HG03521 (cell line): Measurements from ENCODE around the gene RBMS2.
"Not testable (repeated sequence)": the region's sequence is repeated elsewhere in the genome, so short reads cannot be mapped to it uniquely, and the experiment has no call there.

Source experiments
- ATAC-seq: cut with Tn5 transposase; IDR thresholded peaks from one replicate; pipeline ENCODE4 v1.9.1; 2021; ENCODE audit warnings: mild to moderate bottlenecking, moderate library complexity; ENCODE audit not compliant: unreplicated experiment

Gene RBMS2, protein sequence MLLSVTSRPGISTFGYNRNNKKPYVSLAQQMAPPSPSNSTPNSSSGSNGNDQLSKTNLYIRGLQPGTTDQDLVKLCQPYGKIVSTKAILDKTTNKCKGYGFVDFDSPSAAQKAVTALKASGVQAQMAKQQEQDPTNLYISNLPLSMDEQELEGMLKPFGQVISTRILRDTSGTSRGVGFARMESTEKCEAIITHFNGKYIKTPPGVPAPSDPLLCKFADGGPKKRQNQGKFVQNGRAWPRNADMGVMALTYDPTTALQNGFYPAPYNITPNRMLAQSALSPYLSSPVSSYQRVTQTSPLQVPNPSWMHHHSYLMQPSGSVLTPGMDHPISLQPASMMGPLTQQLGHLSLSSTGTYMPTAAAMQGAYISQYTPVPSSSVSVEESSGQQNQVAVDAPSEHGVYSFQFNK

DNA sequence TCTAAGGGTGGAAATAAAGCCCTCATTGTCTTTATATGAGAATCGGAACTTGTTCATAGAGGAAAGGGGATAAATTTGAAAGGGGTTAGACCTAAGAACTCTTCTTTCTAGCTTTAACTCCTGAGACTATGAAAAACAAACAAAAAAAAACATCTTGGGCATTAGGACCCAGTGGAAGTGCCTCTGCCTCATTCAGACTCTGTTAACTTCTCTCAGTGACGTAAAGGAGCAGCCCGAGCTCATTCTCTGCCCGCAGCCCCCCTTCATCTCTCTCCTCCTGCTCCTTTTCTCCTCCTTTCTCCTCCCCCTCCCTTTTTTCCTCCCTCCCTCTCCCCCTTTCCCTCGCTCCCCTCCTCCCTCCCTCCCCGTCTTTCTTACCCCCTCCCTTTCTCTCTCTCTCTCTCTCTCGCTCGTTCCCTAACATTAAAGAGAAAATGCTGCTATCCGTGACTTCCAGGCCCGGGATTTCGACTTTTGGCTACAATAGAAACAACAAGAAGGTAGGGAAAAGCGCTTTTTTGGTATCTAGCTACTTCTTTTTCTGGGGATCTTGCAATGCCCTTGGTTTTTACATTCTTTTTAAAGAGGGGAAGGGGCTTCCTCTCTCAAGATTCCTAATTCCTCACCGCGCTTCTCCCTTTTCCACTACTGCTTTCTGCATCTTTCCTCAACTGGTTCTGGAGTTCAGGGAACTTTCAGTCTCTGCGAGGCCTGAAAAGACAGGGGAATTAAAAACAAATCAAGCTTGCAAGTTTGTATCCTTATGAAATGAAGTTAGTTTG, at the start of gene RBMS2:
TSS of gene RBMS2 (plus strand) at position 231 of the 782 bp plus-strand sequence. CDS start at position 435, 204 bp downstream.
- ATAC-seq, result no peak

GRCh38 chr12:56474389-56474788, 47.2 kb upstream of the RBMS2 start:
- ATAC-seq, result no peak

- no peak for ATAC-seq
Measured at GRCh38 chr12:56476143-56476542, 45.5 kb upstream of the RBMS2 start.

DNA sequence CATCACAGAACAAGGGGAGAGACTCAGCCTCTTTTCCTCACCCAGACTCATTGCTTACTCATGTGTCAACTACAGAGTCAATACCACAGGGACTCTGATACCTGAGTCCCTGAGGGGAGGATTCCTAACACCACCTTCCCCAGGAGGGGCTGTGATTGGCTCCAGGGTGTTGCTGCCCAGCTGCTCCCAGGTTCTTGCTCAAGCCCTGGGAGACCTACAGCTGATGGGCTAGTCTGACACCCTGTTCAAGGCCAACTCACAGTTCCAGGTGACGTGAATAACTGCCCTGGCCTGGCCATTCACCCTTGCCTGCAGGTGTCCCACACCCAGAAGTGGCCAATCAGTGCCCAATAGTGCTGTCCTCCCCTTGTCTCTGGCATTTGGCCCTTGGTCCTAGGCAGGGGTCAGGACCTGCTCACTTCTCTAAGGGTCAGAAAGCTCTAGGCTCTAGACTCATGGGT, 44.6 kb upstream of the RBMS2 start:
- no peak for ATAC-seq

- no peak for ATAC-seq
Measured at GRCh38 chr12:56477521-56478225, 43.9 kb upstream of the RBMS2 start.

DNA sequence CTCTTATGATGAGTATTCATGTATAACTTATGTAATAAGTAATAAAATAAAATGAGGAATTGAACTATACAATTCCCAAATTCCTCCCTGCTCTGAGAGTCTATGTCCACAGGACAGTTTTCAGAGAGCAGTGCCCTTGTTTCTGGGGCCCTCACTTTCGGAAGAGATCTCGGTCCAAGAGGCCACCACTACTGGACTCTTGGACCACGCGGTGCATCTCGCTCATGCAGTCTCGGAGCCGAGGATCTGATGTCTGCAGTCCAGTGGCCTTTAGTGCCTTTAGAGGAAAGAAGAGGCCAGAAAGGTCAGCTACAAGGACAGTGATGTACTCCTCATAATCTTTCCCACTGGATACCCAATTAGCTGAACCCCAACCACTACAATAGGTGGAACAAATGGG, 42.0 kb upstream of the RBMS2 start:
- no peak for ATAC-seq

GRCh38 chr12:56484566-56484965, 37.1 kb upstream of the RBMS2 start:
- ATAC-seq, result no peak

GRCh38 chr12:56486694-56487093, 34.9 kb upstream of the RBMS2 start:
- no peak for ATAC-seq

- peak; percentile 33 for ATAC-seq
Measured at GRCh38 chr12:56487448-56488040, 34.1 kb upstream of the RBMS2 start.

GRCh38 chr12:56488041-56488955, 33.3 kb upstream of the RBMS2 start, which contains the start of gene GLS2:
GLS2 (minus strand) TSS chr12:56488161; CDS start chr12:56488118, 43 bp downstream.
- ATAC-seq, result peak; percentile 84

DNA sequence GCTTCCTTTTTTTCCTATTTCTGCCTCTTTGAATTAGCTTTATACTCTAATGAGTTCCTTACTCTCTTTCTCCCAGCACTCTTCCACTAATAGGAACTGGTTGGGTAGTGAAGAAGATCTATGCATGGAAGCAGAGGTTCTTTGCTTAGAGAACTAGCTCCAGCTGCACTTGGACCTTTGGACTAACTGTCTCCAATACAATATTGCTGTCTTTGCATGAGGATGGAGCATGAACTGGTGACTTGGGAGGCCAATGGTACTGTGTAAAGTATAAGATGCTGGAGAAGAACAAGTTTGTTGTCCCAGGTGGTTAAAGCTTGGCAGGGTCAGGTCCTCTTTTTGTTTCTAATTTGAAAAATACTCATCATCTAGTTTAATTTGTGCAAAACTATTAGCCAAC, 31.3 kb upstream of the RBMS2 start:
- ATAC-seq, result no peak

DNA sequence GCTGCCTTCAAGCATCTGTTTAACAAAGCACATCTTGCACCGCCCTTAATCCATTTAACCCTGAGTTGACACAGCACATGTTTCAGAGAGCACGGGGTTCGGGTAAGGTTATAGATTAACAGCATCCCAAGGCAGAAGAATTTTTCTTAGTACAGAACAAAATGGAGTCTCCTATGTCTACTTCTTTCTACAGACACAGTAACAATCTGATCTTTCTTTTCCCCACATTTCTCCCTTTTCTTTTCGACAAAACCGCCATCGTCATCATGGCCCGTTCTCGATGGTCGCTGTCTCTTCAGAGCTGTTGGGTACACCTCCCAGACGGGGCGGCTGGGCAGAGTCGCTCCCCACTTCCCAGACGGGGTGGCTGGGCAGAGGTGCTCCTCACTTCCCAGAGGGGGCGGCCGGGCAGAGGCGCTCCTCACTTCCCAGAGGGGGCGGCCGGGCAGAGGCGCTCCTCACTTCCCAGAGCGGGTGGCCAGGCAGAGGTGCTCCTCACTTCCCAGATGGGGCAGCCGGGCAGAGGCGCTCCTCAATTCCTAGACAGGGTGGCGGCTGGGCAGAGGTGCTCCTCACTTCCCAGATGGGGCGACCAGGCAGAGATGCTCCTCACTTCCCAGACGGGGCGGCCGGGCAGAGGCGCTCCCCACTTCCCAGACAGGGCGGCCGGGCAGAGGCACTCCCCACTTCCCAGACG, 28.1 kb upstream of the RBMS2 start:
- not testable (repeated sequence) for ATAC-seq

GRCh38 chr12:56494106-56494415, 27.6 kb upstream of the RBMS2 start:
- not testable (repeated sequence) for ATAC-seq

GRCh38 chr12:56494481-56494880, 27.1 kb upstream of the RBMS2 start:
- not testable (repeated sequence) for ATAC-seq

- ATAC-seq, result not testable (repeated sequence)
Measured at GRCh38 chr12:56496704-56497103, 24.9 kb upstream of the RBMS2 start.

GRCh38 chr12:56498126-56498902, 23.3 kb upstream of the RBMS2 start:
- not testable (repeated sequence) for ATAC-seq

GRCh38 chr12:56499452-56499851, 22.2 kb upstream of the RBMS2 start:
- not testable (repeated sequence) for ATAC-seq

GRCh38 chr12:56499879-56500278, 21.7 kb upstream of the RBMS2 start:
- ATAC-seq, result not testable (repeated sequence)
